Thoracic aorta (tissue), 2 donors: ENCODE data around the gene FBXL3. TPM values are rescaled to one million over a fixed set of nuclear protein-coding genes. Genes with fewer than 3 reads are reported as not detected.
A peak's percentile ranks its signal among the peaks of the same experiment; 100 is the strongest.

Source experiments
- ATAC-seq: fragments of 150-250 bp; one replicate; pipeline ENCODE4 v1.8.0; 2017; ENCODE audit warnings: low read depth; ENCODE audit not compliant: insufficient number of reproducible peaks, low FRiP score
- DNase-seq: peaks from one replicate; pipeline ENCODE4 v3.0.0-alpha.2; 2020; ENCODE audit warnings: low spot score
- H3K27ac ChIP-seq, 2 donors: fragments of 200-600 bp; sonication (generic); 1 replicate in 1 of 2; 2 replicates in 1 of 2; pipeline ENCODE4 v1.5.1; 2016; ENCODE audit warnings: mild to moderate bottlenecking in 2 of 2, moderate library complexity in 2 of 2
- H3K27me3 ChIP-seq: fragments of 200-600 bp; sonication (generic); replicated peaks from 2 replicates; pipeline ENCODE4 v1.6.0; 2016; ENCODE audit warnings: mild to moderate bottlenecking; ENCODE audit not compliant: insufficient read depth
- H3K36me3 ChIP-seq: fragments of 200-600 bp; sonication (generic); one replicate; pipeline ENCODE4 v1.5.1; 2016
- H3K4me1 ChIP-seq, 2 donors: fragments of 200-600 bp; sonication (generic); 1 replicate in 1 of 2; 2 replicates in 1 of 2; pipeline versions ENCODE4 v1.5.1 to v1.6.0; 2016; ENCODE audit warnings: low read depth in 2 of 2, mild to moderate bottlenecking in 1 of 2; ENCODE audit not compliant: control insufficient read depth in 1 of 2
- H3K4me3 ChIP-seq: fragments of 200-600 bp; sonication (generic); 2 replicates; pipeline ENCODE4 v1.5.1; 2016; ENCODE audit warnings: mild to moderate bottlenecking
- H3K9me3 ChIP-seq: fragments of 200-600 bp; sonication (generic); 2 replicates; pipeline ENCODE4 v1.5.1; 2016
- total RNA-seq, 2 donors: library from RNA; depleted of rRNA; stranded (reverse); fragments of >200 nt; gene quantifications; one replicate each; pipeline versions ENCODE4 v1.1.0 to v1.2.3, GENCODE V29; 2016
- TF ChIP-seq, protein P1 (sequence below): fragments of 200-600 bp; sonication (generic); IDR thresholded peaks from one replicate; pipeline ENCODE4 v1.5.1; 2019; ENCODE audit warnings: antibody characterized with exemption

FBXL3 gene
- total RNA-seq, result 100 to 1,000 TPM; 111 to 119 TPM

DNA sequence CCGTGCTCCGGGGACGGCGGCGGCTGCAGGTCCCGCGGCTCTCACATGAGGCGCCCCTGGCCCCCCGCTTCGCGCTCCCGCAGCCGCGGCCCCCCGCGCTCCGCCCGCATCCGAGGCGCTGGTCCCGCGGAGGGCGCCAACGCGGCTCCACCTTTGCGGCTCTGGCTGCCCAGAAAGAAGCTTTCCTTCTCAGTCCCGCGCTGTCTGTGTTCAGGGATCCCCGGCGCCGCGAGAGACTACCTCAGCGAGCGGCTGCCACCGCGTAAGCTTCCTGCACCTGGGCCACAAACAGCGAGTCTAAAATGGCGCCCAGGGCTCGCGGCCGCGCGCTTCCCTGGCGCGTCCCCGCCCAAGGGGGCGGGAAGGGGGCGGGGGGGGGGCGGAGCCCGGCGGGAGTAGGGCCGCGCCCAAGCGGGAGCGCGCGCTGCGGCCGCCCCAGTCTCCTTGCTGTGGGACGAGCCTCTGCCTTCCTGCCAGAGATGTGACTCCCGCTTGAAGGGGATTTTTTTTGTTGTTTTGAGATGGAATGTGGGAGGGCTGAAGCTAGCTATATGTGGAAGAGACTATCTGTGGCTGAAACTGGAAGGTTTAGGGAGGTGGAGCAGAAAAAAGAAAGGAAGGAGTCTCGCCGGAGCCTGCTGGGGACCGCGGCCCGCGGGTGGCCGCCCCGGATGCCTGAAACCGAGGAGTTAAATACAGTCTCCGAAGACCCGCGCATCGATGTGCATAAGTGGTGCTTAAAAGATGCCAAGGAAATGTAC lies at the start of gene FBXL3:
Gene FBXL3, minus strand, starts transcription at position 299 of the 761 bp plus-strand sequence. CDS start 5,299 bp downstream, outside the sequence.
- TF ChIP-seq, protein P1, sequence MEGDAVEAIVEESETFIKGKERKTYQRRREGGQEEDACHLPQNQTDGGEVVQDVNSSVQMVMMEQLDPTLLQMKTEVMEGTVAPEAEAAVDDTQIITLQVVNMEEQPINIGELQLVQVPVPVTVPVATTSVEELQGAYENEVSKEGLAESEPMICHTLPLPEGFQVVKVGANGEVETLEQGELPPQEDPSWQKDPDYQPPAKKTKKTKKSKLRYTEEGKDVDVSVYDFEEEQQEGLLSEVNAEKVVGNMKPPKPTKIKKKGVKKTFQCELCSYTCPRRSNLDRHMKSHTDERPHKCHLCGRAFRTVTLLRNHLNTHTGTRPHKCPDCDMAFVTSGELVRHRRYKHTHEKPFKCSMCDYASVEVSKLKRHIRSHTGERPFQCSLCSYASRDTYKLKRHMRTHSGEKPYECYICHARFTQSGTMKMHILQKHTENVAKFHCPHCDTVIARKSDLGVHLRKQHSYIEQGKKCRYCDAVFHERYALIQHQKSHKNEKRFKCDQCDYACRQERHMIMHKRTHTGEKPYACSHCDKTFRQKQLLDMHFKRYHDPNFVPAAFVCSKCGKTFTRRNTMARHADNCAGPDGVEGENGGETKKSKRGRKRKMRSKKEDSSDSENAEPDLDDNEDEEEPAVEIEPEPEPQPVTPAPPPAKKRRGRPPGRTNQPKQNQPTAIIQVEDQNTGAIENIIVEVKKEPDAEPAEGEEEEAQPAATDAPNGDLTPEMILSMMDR, result no peak
- H3K27me3 ChIP-seq, result no peaks in the 10 kb centered on the region
- H3K4me3 ChIP-seq, result peak within 1 kb of the TSS; percentile 96
- H3K36me3 ChIP-seq, result no peaks in the 10 kb centered on the region
- peak within 1 kb of the TSS; percentile 99 for H3K27ac ChIP-seq
- peak; percentile 61 for ATAC-seq
- DNase-seq, result no peak
- no peaks in the 10 kb centered on the region for H3K9me3 ChIP-seq
- H3K4me1 ChIP-seq, result peaks cover 26 to 36% of the 10 kb centered on the region in 2 donors

GRCh38 chr13:77067519-77067918 lies 40.6 kb upstream of the FBXL3 start:
- H3K4me3 ChIP-seq, result no peak overlapping the region
- peaks cover 34% of the 10 kb centered on the region for H3K36me3 ChIP-seq
- H3K27me3 ChIP-seq, result no peaks in the 10 kb centered on the region
- H3K4me1 ChIP-seq, result no peaks in the 10 kb centered on the region
- H3K27ac ChIP-seq, result no peak overlapping the region
- no peaks in the 10 kb centered on the region for H3K9me3 ChIP-seq
- no peak for DNase-seq
- ATAC-seq, result no peak
- TF ChIP-seq, protein P1, result no peak

DNA sequence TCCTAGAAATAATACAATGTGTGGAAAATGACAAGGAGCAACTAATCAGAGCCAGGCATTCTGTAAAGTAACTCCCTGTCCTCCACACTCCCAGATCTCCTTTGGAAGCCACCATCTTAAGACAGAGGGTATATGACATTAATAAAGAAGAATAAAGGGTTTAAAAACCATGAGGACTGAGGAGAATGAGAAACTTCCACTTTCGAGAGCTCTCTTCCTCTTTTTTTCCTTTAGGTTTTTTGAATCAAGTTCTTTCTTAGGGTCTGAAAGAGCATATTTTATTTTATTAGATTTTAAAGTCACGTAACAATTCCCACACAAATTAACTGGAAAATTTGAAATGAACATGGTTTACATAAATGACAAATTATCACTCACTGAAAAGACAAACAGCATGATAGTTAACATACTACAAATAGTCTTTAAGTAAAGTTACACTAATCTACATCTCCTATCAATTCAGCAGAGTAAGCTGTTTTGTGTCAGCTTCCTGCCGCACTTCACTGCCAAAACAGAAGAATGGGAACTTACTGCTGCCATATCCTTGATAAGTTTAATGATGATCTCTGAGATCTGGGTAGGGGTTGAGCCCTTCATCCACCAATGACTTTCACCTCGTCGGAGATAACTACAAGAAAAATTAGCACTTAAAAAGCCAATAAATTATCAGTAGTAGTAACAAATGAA lies 38.6 kb upstream of the FBXL3 start:
- Histone ChIP-seq H3K4me1 (no peaks in the 10 kb centered on the region), H3K27me3 (no peaks in the 10 kb centered on the region), H3K27ac (peak overlapping the region in 1 of 2 donors; percentile 11), H3K36me3 (peaks cover 41% of the 10 kb centered on the region), H3K4me3 (no peak overlapping the region), H3K9me3 (no peaks in the 10 kb centered on the region)
- TF ChIP-seq, protein P1, result no peak
- ATAC-seq, result no peak
- no peak for DNase-seq

DNA sequence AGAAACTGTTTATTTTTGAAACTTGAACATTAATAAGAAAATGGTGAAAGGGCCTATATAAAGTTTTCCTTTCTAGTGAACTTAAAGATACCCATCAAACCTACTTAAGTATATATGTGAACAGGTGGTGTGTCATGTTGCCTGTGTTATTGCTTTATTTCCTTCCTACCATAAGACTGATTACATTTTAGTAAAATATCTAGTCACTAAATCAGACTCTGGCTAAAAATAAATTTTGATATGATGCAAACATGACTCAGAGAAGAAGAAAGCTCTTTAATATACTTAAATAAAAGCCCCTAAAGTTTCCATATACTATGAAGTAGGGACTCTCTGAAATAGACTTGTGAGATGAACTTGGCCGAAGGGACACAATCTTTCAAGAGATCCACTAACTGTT lies 35.1 kb upstream of the FBXL3 start:
- H3K4me3 ChIP-seq, result no peak overlapping the region
- ATAC-seq (no peak), DNase-seq (no peak)
- H3K9me3 ChIP-seq, result no peaks in the 10 kb centered on the region
- H3K36me3 ChIP-seq, result peaks cover 28% of the 10 kb centered on the region
- H3K27ac ChIP-seq, result no peak overlapping the region
- H3K27me3 ChIP-seq, result no peaks in the 10 kb centered on the region
- no peaks in the 10 kb centered on the region for H3K4me1 ChIP-seq
- TF ChIP-seq, protein P1, result no peak

GRCh38 chr13:77061362-77061761 lies 34.4 kb upstream of the FBXL3 start:
- DNase-seq, result no peak
- Histone ChIP-seq H3K27ac (no peak overlapping the region), H3K9me3 (no peaks in the 10 kb centered on the region), H3K36me3 (peaks cover 30% of the 10 kb centered on the region), H3K4me3 (no peak overlapping the region), H3K4me1 (no peaks in the 10 kb centered on the region), H3K27me3 (no peaks in the 10 kb centered on the region)
- ATAC-seq, result no peak
- TF ChIP-seq, protein P1, result no peak
